ENCODE data around the gene PLXNA2. TPM values are rescaled to one million over a fixed set of nuclear protein-coding genes. Genes with fewer than 3 reads are reported as not detected.

The PLXNA2 gene
- total and polyA plus RNA-seq, 2 donors (not counting 1 experiment from before 2014, with no cell fraction given) = 0.31 to 1.2 TPM

GRCh38 chr1:208150833-208151458 is 93.2 kb downstream of the PLXNA2 start:
- Histone ChIP-seq H3K4me3 (ENCODE audit: control extremely low read depth in 1 of 5, extremely low read depth in 1 of 5, insufficient read depth in 1 of 5, low read depth in 2 of 5, low read length in 4 of 5) (no peak overlapping the region), H3K36me3 (replicated peaks in 1 of 2; ENCODE audit: control extremely low read depth in 1 of 2, control insufficient read depth in 1 of 2, extremely low read depth in 1 of 2, insufficient read depth in 2 of 2, low read length in 1 of 2) (no peaks in the 10 kb centered on the region), H3K4me1 (ENCODE audit: control insufficient read depth in 2 of 2, insufficient read depth in 2 of 2, low read length in 2 of 2) (no peaks in the 10 kb centered on the region), H4K20me1 (ENCODE audit: control insufficient read depth, insufficient read depth, low read length, poor library complexity, severe bottlenecking) (no peaks in the 10 kb centered on the region), H3K9ac (ENCODE audit: low read length) (no peak overlapping the region), H3K79me2 (ENCODE audit: control insufficient read depth, insufficient read depth, low read length) (no peaks in the 10 kb centered on the region), H3K9me3 (ENCODE audit: control extremely low read depth in 1 of 3, control insufficient read depth in 2 of 3, insufficient read depth in 1 of 3, low read length in 2 of 3) (no peaks in the 10 kb centered on the region), H3K27ac (ENCODE audit: low read length in 2 of 2) (no peak overlapping the region), H2AFZ (ENCODE audit: insufficient read depth, low read depth, low read length, poor library complexity, severe bottlenecking) (no peak overlapping the region), H3K4me2 (replicated peaks; ENCODE audit: low read depth, low read length, poor library complexity, severe bottlenecking) (no peak overlapping the region), H3K27me3 (replicated peaks in 1 of 4; ENCODE audit: control extremely low read depth in 1 of 4, control insufficient read depth in 3 of 4, insufficient read depth in 4 of 4, low read length in 3 of 4) (no peaks in the 10 kb centered on the region)
- ATAC-seq (ENCODE audit: low read depth) = no peak
- intact Hi-C loops (cut with micrococcal nuclease) = no loop called here
- Mint-ChIP-seq H3K4me1 (no peaks in the 10 kb centered on the region), H3K4me3 (no peak overlapping the region), H3K27me3 (peaks cover 5% of the 10 kb centered on the region), H3K27ac (no peak overlapping the region), H3K9me3 (ENCODE audit: insufficient read depth) (no peaks in the 10 kb centered on the region)
- DNase-seq = no peak
- ChIA-PET POLR2A (no interaction called here), CTCF (no interaction called here)
- 100% methylated on average over 5 of the region's 6 CpGs for WGBS (ENCODE audit: insufficient coverage)
- TF ChIP-seq CTCF (IDR thresholded peaks at IDR 0.05) = no peak
- no peak for TF ChIP-seq EZH2 (IDR thresholded peaks at IDR 0.05; ENCODE audit: borderline replicate concordance, insufficient read depth, low read depth, low read length, poor library complexity, severe bottlenecking)

DNA sequence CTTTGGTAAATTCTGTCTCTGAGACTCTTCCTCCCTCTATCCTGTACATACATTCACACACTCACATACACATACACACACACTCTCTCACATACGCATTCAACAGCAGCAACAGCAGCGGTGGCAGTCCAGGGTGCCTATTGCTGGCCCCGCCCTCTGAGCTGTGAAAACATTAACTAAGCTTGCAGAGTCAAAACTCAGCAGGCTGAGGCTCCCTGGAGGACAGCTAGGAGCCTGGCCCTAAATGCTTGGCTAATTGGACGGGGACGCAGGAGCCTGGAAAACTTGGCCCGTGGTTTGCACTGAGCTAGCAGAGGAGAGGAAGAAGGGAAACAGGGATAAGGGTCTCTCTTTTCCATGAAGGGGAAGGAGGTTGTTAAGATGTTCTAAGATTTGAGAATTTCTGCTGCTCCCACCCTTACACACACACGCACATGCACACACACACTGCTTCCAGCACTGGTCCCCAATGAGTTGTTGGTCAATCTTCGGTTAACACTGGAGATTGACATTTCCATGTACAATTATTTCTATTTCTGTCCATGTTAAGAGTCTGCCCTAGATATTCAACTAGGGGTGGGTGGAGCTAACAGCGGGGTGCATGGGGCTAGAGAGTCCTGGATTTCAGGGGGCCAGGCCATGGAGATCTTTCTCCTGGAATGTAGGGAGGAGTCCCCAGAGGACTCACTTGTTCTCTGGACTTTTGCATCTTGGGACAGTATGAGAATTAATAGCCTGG is 94.2 kb downstream of the PLXNA2 start:
- Histone ChIP-seq H4K20me1 (ENCODE audit: control insufficient read depth, insufficient read depth, low read length, poor library complexity, severe bottlenecking) (no peaks in the 10 kb centered on the region), H3K4me2 (replicated peaks; ENCODE audit: low read depth, low read length, poor library complexity, severe bottlenecking) (no peak overlapping the region), H2AFZ (ENCODE audit: insufficient read depth, low read depth, low read length, poor library complexity, severe bottlenecking) (no peak overlapping the region), H3K9ac (ENCODE audit: low read length) (no peak overlapping the region), H3K4me1 (ENCODE audit: control insufficient read depth in 2 of 2, insufficient read depth in 2 of 2, low read length in 2 of 2) (no peaks in the 10 kb centered on the region), H3K27me3 (replicated peaks in 1 of 4; ENCODE audit: control extremely low read depth in 1 of 4, control insufficient read depth in 3 of 4, insufficient read depth in 4 of 4, low read length in 3 of 4) (no peaks in the 10 kb centered on the region), H3K36me3 (replicated peaks in 1 of 2; ENCODE audit: control extremely low read depth in 1 of 2, control insufficient read depth in 1 of 2, extremely low read depth in 1 of 2, insufficient read depth in 2 of 2, low read length in 1 of 2) (no peaks in the 10 kb centered on the region), H3K4me3 (ENCODE audit: control extremely low read depth in 1 of 5, extremely low read depth in 1 of 5, insufficient read depth in 1 of 5, low read depth in 2 of 5, low read length in 4 of 5) (no peak overlapping the region), H3K9me3 (ENCODE audit: control extremely low read depth in 1 of 3, control insufficient read depth in 2 of 3, insufficient read depth in 1 of 3, low read length in 2 of 3) (no peaks in the 10 kb centered on the region), H3K79me2 (ENCODE audit: control insufficient read depth, insufficient read depth, low read length) (no peaks in the 10 kb centered on the region), H3K27ac (ENCODE audit: low read length in 2 of 2) (no peak overlapping the region)
- ATAC-seq (ENCODE audit: low read depth) (no peak), DNase-seq (no peak)
- WGBS (ENCODE audit: insufficient coverage) = 86% methylated on average over 5 of the region's 9 CpGs
- Mint-ChIP-seq H3K27ac (no peak overlapping the region), H3K9me3 (ENCODE audit: insufficient read depth) (no peaks in the 10 kb centered on the region), H3K4me3 (no peak overlapping the region), H3K4me1 (no peaks in the 10 kb centered on the region), H3K27me3 (peaks cover 4% of the 10 kb centered on the region)
- TF ChIP-seq CTCF (IDR thresholded peaks at IDR 0.05) = no peak
- intact Hi-C loops (cut with micrococcal nuclease) = no loop called here
- CTCF ChIA-PET = no interaction called here
- POLR2A ChIA-PET = no interaction called here
